Ovary (tissue), 3 donors: Measurements from ENCODE around the gene OLIG1.

Experiments used
- CTCF ChIP-seq, 3 donors: fragments of 450-650 bp in 2 of 3; fragments of 200-600 bp in 1 of 3; IDR thresholded peaks; one replicate each; pipeline versions ENCODE4 v1.5.1 to v1.8.0; 2016 to 2022; ENCODE audit warnings: antibody characterized with exemption in 3 of 3, mild to moderate bottlenecking in 1 of 3
- POLR2A ChIP-seq: fragments of 450-650 bp; IDR thresholded peaks from one replicate; pipeline ENCODE4 v1.6.1; 2017; ENCODE audit warnings: antibody characterized with exemption, mild to moderate bottlenecking, moderate library complexity
- donor health status: DM: no; HTN: no; CAD: no.

GRCh38 chr21:33041981-33042380 is 28.0 kb upstream of the OLIG1 start:
- TF ChIP-seq CTCF (IDR thresholded peaks at IDR 0.05) (no peak), POLR2A (no peak)
